ENCODE results near the gene SMIM8. TPM values are rescaled to one million over a fixed set of nuclear protein-coding genes. Genes with fewer than 3 reads are reported as not detected.

SMIM8 gene
- polyA plus RNA-seq, 1 donor from 2014 or later = 30.6 TPM

DNA sequence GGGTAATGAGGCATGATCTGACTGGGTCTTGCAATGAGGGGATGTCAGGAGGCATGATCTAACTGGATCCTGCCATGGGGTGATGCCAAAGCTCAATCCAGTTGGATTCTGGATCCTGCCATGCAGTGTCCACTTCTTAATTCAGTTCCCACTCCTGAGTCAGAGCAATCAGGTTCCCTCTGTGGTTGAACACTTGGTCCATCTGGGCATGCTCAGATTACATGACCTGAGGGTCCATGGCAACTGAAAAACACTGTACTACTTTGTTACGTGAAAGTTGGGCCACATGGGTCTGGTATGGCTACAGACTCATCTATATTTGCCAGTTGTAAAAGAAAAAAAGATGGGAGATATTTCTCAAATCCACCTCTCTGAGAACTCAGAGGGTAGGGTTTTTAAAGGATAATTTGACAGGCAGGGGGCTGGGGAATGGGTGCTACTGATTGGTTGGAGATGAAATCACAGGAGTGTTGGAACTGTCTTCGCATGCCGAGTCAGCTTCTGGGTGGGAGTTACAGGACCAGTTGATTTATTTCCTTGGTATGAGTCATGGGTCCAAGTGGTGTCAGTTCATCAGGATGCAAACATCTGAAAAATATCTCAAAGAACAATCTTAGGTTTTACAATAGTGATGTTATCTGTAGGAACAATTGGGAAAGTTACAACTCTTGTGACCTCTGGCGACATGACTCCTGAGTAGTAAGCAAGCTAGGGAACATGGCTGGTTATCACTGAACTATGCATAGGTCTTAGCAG lies 43.9 kb downstream of the SMIM8 start:
- Histone ChIP-seq H3K27me3 (ENCODE audit: insufficient read depth, low read depth, low read length) (no peaks in the 10 kb centered on the region), H2AFZ (ENCODE audit: low read depth, low read length) (no peak overlapping the region), H4K20me1 (ENCODE audit: insufficient read depth) (no peaks in the 10 kb centered on the region), H3K4me3 (ENCODE audit: low read length) (no peak overlapping the region), H3K4me2 (ENCODE audit: low read length) (no peak overlapping the region), H3K9ac (ENCODE audit: low read length) (no peak overlapping the region), H3K9me2 (ENCODE audit: insufficient read depth, low read length) (no peaks in the 10 kb centered on the region), H3K36me3 (ENCODE audit: insufficient read depth, low read length) (no peaks in the 10 kb centered on the region), H3F3A (ENCODE audit: insufficient read depth, low read length, poor library complexity, severe bottlenecking) (no peaks in the 10 kb centered on the region), H3K27ac (ENCODE audit: low read length) (no peak overlapping the region), H3K9me3 (ENCODE audit: low read length) (no peaks in the 10 kb centered on the region), H3K79me2 (replicated peaks; ENCODE audit: insufficient read depth, low read length) (no peaks in the 10 kb centered on the region)
- TF ChIP-seq REST (IDR thresholded peaks at IDR 0.05; ENCODE audit: borderline replicate concordance) (no peak), TAF1 (IDR thresholded peaks at IDR 0.05; ENCODE audit: low read depth) (no peak), POLR2AphosphoS5 (IDR thresholded peaks at IDR 0.05) (no peak), RAD21 (conservative IDR thresholded peaks at IDR 0.05) (no peak), EP300 (conservative IDR thresholded peaks at IDR 0.05; ENCODE audit: poor library complexity, severe bottlenecking) (no peak), SMC3 (conservative IDR thresholded peaks at IDR 0.05; ENCODE audit: poor library complexity) (no peak), MXI1 (conservative IDR thresholded peaks at IDR 0.05; ENCODE audit: poor library complexity, severe bottlenecking) (no peak), CTCF (IDR thresholded peaks at IDR 0.05; ENCODE audit: poor library complexity, severe bottlenecking) (no peak)

GRCh38 chr6:87366899-87367298 lies 44.5 kb downstream of the SMIM8 start:
- no peaks in the 10 kb centered on the region for H3K36me3 ChIP-seq (ENCODE audit: insufficient read depth, low read length)
- H3K79me2 ChIP-seq (replicated peaks; ENCODE audit: insufficient read depth, low read length) = no peaks in the 10 kb centered on the region
- H4K20me1 ChIP-seq (ENCODE audit: insufficient read depth) = no peaks in the 10 kb centered on the region
- no peak overlapping the region for H2AFZ ChIP-seq (ENCODE audit: low read depth, low read length)
- no peaks in the 10 kb centered on the region for H3F3A ChIP-seq (ENCODE audit: insufficient read depth, low read length, poor library complexity, severe bottlenecking)
- no peak overlapping the region for H3K9ac ChIP-seq (ENCODE audit: low read length)
- no peak overlapping the region for H3K4me3 ChIP-seq (ENCODE audit: low read length)
- H3K9me2 ChIP-seq (ENCODE audit: insufficient read depth, low read length) = no peaks in the 10 kb centered on the region
- TF ChIP-seq MXI1 (conservative IDR thresholded peaks at IDR 0.05; ENCODE audit: poor library complexity, severe bottlenecking) (no peak), RAD21 (conservative IDR thresholded peaks at IDR 0.05) (no peak), REST (IDR thresholded peaks at IDR 0.05; ENCODE audit: borderline replicate concordance) (no peak)
- H3K4me2 ChIP-seq (ENCODE audit: low read length) = no peak overlapping the region
- no peaks in the 10 kb centered on the region for H3K27me3 ChIP-seq (ENCODE audit: insufficient read depth, low read depth, low read length)
- no peak overlapping the region for H3K27ac ChIP-seq (ENCODE audit: low read length)
- H3K9me3 ChIP-seq (ENCODE audit: low read length) = no peaks in the 10 kb centered on the region

Data from neural cell (in vitro differentiated cells).